ENCODE data around the gene ERVK3-1. TPM values are rescaled to one million over a fixed set of nuclear protein-coding genes. Genes with fewer than 3 reads are reported as not detected.
"Not testable (repeated sequence)": the region's sequence is repeated elsewhere in the genome, so short reads cannot be mapped to it uniquely, and the experiment has no call there.

The ERVK3-1 gene
- total RNA-seq, 1 donor from 2014 or later = 43.3 TPM

DNA sequence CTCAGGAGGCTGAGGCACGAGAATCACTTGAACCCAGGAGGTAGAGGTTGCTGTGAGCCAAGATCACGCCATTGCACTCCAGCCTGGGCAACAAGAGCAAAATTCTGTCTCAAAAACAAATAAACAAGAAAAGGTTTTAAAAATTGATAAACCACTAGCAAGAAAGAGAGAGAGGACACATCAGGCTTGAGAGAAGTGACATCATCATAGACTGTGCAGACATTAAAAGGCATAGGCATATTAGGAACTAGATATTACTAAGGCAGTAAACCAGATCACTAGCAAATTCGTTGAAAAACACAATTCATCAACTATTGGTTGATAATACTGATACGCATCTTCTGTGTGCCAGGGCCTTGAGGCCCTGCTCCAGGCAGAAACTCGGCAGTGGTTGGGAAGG lies 40.4 kb downstream of the ERVK3-1 start:
- no peak for DNase-seq (ENCODE audit: low spot score)

DNA sequence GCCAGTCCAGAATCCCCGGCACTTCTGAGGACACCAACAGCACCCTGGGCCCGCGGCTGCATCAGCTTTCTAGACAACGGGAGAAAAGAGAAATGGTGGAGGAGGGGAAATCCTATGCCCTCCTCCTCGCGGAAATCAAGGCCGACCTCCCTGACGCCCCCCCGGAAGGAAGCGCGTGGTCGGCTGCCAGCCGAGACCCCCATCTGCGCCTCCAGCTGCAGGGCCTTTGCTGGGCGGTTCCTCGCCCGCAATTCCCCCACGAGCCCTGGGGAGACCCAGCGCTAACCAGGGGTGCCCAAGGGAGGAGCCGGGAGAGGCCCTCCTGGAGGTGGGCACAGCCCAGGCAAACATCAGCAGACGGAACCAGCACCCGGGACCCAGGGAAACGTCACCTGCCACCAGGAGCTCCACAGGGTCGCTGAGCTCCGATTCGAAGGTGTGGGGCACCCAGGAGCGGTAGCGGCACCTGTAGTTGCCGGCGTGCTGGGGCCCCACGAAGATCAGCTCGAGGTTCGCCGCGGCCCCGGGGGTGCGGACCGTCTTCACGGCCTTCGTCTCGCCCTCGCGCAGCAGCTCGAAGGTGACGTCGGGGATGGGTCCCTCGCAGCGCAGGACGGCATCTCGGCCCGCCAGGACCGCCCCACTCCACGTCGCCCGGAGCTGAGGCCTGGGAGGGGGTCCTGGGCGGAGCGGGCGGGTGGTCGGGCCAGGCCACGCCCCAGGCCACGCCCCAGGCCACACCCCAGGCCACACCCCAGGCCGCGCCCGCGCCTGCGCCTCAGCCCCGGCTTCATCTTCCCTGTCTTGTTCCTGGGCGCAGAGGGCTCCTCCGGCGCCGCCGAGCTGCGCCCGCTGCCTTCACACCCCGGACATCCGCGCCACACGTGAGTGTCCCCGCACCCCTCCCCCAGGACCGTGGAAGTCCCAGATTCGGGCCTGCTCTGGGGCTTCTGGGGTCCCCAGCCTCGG lies 42.1 kb downstream of the ERVK3-1 start:
- DNase-seq (ENCODE audit: low spot score) = peak; percentile 75

DNA sequence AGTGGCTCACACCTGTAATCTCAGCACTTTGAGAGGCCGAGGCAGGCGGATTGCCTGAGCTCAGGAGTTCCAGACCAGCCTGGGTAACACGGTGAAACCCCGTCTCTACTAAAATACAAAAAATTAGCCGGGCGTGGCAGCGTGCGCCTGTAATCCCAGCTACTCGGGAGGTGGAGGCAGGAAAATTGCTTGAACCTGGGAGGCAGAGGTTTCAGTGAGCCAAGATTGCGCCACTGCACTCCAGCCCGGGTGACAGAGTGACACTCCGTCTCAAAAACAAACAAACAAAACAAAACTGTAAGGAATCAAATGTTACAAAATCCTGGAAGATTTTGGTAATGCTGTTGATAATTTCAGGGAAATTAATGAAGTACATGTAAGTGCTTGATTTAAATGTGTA lies 42.9 kb downstream of the ERVK3-1 start:
- not testable (repeated sequence) for DNase-seq (ENCODE audit: low spot score)

DNA sequence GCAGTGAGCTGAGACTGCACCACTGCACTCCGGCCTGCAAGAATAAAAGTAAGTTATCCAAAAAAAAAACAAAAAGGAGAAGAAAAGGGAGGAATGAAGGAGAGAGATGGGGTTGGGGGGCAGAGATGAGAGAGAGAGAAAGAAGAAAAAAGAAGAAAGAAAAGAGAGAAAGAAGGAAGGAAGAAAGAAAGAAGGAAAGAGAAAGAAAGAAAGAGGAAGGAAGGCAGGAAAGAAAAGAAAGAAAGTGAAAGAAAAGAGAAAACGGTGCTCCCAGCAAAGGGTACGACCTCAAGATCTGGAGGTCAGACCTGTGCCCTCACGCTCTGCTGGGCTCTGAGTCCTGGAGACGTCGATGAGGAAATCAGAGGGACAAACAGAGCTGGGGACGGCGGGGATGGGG lies 44.4 kb downstream of the ERVK3-1 start:
- DNase-seq (ENCODE audit: low spot score) = no peak

DNA sequence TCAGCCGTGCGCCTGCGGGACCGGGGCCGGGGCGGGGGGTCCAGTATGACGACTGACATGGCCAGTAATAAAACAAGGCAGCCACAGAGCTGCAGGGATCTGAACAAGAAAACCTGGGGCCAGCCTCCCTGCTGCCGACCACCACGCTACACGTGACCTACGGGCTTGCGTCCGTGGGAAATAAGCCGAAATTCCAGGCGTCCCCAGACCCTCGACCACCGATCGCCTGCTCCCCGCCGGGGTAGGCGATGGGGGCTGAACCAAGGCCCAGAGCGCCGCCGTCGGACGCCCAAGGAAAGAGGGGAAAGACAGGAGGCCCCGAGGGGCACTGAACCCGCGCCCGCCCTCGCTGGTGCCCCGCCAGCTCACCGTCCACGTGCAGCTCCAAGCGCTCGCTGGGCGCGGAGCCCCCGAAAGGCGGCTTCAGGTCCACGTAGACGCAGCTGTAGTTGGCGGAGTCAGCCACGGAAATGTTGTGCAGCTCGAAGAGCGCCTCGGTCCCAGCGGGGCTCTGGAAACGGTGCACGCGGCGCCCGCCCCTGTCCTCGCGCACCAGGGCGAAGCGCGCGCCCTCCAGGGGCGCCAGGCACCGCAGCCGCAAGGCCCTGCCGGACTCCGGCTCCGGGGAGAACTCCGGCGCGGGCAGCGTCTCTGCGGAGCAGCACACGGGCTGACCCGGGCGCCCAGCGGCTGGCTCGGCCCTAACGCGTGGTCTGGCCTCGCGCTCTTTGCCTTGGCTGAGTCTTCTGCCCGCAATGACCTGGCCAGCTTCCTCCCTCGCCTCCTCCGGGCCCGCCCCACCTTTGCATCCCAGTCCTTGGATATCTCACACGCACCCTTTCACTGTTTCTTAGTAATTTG lies 45.1 kb downstream of the ERVK3-1 start:
- DNase-seq (ENCODE audit: low spot score) = no peak

DNA sequence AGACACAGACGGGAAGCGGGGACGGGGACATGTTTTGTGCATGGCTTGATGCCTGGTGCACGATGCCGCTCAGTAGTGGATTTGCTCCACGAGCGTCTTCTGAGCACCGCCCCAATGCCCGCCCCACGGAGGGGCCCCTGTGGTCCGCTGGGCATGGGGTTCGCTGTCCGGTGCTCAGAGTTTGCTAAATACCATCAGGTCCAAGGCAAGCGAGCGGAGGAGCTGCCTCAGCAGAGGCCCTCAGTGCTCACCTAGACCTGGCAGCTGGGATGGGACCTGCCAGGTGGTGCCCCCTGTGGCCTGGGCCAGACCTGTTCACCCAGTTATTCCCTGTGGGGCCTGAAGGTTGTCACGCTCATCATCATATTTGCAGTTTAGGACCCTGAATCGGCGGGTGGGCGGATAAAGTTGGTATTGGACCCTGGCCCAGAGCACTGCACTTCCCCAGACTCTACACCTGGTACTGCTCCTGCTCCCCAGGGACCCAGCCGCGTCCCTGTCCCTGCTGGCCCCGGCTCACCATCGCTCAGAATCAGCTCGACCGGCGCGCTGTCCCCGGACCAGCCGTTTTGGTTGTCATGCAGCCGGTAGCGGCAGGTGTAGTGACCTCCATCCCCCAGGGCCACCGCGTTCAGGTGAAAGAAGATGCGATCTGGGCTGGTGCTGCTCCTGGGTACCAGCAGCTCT lies 45.8 kb downstream of the ERVK3-1 start:
- DNase-seq (ENCODE audit: low spot score) = no peak

DNA sequence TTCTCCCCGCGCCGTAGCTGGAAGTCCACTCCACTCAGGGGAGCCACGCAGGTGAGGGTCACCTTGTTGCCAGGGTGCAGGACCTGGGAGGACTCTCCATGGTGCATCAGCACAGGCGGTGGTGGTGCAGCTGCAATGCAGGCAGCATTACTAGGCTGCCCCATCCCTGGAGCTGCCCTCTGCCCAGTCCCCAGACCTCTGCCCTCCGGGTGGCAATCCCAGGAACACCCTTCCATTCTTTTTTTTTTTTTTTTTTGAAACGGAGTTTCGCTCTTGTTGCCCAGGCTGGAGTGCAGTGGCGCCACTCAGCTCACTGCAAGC lies 46.3 kb downstream of the ERVK3-1 start:
- no peak for DNase-seq (ENCODE audit: low spot score)

DNA sequence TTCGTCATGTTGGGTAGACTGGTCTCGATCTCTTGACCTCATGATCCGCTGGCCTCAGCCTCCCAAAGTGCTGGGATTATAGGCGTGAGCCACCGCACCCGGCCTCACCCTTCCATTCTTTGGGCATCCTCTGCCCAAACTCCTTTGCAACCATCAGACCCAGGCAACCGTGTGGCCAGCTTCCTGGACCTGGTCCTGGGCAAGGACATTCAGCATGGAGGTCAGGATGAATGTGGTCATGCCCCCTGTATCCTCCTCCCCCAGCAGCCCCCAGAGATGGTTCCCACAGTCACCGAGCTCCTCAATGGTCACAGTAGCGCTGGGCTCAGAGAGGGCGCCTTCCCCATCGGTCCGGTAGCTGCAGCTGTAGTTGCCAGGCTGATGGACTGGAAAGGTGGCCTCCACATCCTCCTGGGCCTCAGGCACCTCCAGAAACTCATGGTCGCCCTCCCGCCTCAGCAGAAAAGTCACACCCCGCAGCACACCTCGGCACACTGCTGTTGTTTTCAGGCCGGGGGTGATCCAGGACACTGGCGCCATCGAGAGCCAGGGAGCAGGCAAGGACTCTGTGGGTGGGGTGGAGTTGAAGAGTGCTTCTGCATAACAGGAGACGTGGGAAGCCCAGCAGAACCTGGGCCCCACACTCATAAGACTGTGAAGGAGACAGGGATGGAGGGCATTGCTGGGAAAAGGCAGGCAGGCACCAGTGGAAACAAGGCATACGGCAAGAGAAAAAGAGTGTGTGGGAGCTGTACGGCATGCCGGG lies 47.0 kb downstream of the ERVK3-1 start:
- no peak for DNase-seq (ENCODE audit: low spot score)

DNA sequence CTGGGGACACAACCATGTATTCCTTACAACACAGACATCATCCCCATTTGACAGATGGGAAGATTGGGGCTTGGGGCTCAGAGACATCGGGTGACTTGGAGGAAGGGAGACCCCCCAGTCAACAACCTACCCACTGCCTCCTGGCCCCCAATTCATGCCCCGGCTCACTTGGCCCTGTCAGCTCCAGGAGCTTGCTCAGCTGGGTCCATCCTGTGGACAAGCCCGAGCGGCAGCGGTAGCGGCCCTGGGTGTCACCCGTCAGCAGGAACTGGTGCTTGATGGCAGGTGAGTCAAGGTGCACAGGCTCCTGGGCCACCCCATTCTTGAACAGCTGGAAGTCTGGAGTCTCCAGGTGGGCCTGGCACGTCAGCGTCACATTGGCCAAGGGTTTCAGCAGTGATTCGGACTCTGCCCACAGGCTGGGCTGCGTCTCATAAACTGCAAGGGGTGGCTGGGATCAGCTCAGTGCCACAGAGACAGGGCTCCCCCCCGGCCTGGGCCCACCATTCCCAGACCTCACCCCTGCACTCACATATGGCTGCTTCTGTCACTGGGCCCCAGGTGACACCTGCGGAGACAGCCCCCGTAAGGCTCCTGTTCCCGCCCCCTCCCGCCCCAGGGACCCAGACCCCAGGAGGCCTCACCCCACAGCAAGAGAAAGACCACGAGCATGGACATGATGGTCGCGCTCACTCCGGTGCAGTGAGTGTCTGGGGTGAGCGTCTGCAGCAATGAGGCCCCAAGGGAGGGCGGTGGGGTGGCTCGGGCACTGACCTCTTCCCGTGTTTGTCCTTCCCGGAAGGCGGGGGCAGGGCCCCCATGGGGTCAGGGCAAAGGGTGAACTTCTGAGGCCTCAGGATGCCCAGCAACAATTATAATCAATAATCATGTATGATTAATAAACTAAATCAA lies 47.8 kb downstream of the ERVK3-1 start, which contains the start of gene A1BG:
Gene A1BG (minus strand): TSS at position 733 of the 912 bp plus-strand sequence. CDS start 55 bp downstream, at position 678.
- DNase-seq (ENCODE audit: low spot score) = no peak

DNA sequence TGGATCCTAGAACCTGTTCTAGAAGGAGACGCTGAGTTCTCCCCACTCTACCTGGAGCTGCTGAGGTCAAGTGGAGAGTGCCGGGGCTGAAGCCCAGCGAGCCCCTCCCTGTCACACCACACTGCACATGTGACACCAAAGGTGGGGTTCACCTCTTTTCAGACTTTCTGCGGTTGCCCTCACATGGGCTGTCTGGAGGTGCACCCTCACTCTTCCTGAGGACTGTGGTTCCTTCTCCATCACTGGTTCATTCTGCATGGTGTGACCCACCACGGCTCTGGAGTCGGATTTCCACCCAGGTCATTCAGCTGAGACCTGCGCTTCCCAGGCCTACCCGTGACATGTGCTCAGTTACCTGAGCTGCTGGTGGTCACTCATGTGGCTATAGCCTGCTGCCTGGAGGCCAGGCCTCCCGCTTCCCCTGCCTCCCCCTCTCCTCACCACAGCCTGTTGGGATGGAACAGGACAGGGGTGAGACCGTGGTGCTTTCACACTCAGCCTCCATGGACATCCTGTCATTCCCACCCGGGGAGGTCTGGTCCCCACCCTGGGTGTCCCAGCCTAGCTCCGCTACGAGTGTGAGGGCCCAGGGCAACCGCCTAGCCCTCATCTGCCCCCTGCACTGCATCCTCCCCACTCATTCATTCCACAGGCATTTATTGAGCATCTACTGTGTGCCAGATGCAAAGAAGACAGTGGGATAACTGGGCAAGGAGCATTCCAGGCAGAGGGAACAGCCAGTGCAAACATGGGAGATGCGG lies 48.7 kb downstream of the ERVK3-1 start:
- DNase-seq (ENCODE audit: low spot score) = no peak

DNA sequence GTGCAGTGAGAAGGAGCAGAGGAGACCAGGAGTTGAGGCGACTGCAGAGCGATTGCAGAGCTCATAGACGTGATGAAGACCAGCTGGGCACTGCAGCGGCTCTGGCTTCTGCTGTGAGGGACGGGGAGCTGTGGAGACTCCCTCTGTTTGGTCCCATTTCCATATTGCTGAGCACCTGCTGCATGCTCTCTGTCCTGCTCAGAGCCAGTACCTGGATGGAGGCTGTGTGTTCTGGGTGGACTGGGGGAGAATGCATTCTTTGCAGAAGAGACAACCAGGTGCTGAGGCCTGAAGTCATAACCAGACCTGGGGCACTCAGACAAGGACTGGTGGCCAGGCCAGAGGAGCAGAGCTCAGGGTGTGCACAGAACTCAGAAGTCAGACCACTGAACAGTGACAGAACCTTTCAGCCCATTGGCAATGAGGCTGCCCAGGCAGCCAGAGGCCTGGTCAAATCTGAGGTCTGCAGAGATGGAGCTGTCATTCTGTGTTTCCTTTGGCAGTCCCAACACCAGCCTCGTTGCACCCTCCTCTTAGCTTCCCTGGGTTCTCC lies 49.4 kb downstream of the ERVK3-1 start:
- DNase-seq (ENCODE audit: low spot score) = no peak

DNA sequence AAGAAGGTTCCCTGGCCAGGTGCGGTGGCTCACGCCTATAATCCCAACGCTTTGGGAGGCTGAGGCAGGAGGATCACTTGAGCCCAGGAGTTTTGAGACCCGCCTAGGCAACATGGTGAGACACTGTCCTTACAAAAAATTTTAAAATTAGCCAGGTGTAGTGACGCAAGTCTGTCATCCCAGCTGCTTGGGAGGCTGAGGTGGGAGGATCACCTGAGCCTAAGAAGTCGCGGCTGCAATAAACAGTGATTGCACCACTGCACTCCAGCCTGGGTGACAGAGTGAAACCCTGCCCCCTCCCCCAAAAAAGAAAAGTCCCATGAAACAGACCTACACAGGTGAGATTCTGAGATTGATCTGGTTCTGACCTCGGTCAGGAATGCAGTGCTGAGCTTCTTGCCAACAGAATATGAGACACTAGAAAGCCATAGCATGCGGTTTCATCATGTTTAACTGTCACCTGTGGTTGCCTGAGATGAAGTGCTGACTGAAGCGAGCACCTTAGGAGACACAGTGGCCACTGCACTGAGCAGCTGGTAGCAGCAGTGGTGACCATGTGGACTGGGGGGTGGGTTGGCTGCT lies 50.1 kb downstream of the ERVK3-1 start:
- no peak for DNase-seq (ENCODE audit: low spot score)

DNA sequence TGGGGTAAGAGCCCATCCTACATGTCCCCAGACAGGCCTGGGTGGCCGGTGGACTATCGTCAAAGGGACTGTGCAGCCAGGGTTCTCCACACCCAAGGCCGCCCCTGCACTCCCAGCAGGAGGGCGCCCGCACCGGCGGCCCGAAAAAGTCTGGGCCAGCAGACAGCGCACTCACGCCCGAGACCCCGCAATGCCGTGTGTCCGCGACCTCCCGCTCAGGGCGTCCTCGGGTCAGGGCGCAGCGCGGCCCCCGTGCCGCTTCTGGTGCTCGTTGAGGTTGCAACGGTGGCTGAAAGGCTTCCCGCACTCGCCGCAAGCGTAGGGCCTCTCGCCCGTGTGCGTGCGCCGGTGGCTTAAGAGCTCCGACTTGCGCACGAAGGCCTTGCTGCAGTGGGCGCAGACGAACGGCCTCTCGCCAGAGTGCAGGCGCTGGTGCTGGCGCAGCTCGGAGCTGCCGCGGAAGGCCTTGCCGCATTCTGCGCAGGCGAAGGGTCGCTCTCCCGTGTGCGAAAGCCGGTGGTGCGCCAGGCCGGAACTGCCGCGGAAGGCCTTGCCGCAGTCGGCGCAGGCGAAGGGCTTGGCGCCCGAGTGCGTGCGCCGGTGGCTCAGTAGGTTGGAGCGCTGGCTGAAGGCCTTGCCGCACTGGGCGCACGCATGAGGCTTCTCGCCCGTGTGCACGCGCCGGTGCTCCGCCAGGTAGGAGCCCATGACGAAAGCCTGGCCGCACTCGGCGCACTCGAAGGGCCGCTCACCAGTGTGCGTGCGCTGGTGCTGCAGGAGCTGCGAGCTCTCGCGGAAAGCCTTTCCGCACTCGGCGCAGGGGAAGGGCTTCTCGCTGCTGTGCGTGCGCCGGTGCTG lies 51.0 kb downstream of the ERVK3-1 start:
- DNase-seq (ENCODE audit: low spot score) = no peak

DNA sequence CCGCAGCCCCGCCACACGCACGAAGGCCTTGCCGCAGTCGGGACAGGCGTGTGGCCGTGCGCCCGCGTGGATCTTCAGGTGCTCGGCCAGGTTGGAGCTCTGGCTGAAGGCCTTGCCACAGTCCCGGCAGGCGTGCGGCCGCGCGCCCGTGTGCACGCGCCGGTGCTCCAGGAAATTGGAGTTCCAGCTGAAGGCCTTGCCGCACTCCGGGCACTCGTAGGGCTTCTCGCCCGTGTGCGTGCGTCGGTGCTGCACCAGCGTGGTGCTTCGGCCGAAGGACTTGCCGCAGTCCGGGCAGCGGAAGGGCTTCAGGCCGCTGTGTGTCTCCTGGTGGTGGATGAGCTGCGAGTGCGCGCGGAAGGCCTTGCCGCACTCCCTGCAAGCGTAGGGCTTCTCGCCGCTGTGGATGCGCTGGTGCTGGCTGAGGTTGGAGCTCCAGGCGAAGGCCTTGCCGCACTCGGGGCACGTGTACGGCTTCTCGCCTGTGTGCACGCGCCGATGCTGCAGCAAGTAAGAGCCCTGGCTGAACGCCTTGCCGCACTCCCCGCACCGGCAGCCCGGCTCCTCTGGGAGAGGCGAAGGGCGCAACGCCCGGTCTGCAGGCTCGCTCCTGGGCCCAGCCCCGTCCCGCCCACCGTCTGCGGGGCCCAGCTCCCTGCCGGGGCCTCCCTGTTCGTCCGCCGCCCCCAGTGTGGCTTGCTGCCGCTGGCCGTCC lies 51.7 kb downstream of the ERVK3-1 start:
- no peak for DNase-seq (ENCODE audit: low spot score)

DNA sequence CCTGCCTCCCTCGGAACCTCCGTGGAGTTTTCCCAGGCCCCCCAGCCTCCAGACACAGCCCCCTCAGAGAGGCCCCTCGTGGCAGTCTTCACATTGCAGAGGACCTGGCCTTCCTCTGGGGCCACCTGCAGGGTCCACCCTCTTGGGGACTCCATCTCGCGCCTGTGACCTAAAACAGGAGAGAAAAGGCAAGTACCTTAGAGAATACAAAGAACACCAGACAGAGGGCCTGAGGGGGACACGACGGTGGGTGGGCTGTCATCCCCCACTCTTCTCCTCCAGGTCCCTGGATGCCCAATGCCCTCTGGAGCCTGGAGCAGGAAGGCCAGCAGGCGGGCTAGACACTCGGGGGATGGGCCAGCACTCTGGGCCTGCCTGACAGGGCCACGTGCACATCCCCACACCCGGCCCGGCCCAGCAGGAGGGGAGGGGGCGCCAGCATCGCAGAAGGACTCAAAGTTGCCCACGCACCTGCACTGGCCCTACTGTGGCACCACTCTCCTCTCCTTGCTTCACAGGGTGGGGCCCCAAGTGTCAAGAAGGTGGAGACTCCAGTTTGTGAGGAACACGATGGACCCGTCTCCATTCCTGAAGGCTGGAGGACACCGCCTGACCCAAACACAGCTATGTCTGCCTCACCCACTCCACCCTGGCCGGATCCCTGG lies 52.4 kb downstream of the ERVK3-1 start:
- DNase-seq (ENCODE audit: low spot score) = no peak

DNA sequence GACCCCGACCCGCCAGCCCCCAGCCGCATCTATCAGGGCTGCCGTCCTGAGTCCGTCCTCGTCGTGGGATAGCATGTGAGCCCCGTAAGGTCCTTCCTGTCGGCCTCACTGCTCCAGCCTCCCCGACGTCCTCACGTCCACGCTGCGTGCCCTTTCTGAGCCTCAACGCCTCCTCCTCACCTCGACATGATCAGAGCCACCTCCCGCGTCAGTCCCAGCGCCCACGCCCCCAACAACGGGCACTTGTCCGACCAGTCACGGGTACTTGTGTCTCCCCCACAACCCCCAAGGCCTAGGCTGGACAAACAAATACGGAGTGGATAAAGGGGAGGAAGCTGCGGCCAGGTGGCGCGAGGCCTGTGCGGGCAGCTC lies 56.7 kb downstream of the ERVK3-1 start:
- DNase-seq (ENCODE audit: low spot score) = no peak

Data from umbilical cord (tissue), 2 donors.